MM.1S (cell line): ENCODE results near the gene CNTNAP2.

Source experiments
- CTCF ChIP-seq: fragments of 300-600 bp; sonication (generic); IDR thresholded peaks from 2 replicates; pipeline ENCODE4 v1.5.1; 2016; ENCODE audit warnings: antibody characterized with exemption, low read length, mixed read lengths
- EZH2 ChIP-seq: fragments of 300-600 bp; sonication (generic); optimal IDR thresholded peaks from 2 replicates; pipeline ENCODE3; 2017; ENCODE audit warnings: low read depth, mild to moderate bottlenecking, antibody characterized with exemption, low read length, mixed read lengths

DNA sequence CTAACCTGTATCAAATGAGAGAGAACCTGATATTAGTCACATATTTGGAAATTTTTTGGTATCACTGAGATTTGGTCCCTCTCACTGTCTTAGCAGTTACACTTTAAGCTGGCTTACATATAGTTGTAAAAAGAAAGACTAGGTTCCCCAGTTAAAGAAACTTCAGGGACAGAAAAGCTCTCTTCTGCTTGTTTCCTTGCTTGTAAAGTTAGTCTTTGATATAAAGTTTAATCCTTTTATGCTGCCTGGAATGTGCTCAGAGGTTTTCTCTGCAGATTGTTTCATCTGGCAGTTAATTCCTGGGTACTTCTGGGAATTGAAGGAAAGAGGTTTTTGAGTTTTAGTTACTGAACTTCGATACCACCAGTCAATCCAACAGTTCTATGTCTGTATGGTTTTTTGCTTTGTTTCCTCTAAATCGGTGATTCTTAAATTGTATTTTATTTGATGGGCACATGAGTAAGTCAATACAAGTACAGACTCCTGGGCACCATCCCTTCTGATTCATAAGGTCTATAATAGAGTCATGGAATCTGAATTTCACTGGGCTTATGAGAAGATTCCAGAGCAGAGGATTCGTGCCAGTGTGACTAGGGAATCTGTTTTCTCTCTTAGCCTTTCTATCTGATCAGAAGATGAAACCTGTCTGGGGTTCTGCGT, 1393.1 kb downstream of the CNTNAP2 start:
- TF ChIP-seq CTCF (no peak), EZH2 (no peak)
